HepG2 (cell line): ENCODE data around the gene CYP11A1. TPM values are rescaled to one million over a fixed set of nuclear protein-coding genes. Genes with fewer than 3 reads are reported as not detected.

ENCODE experiments used
- BCL3 ChIP-seq: sonication (generic); formaldehyde crosslinking; IDR thresholded peaks from 2 replicates; pipeline ENCODE4 v1.5.1; 2020; ENCODE audit warnings: mild to moderate bottlenecking, missing genetic modification reagents, moderate library complexity
- CENPX ChIP-seq: sonication (generic); formaldehyde crosslinking; IDR thresholded peaks from 2 replicates; pipeline ENCODE4 v1.9.0; 2021; ENCODE audit warnings: mild to moderate bottlenecking, missing genetic modification reagents, moderate library complexity
- ETV6 ChIP-seq: sonication (generic); formaldehyde crosslinking; conservative IDR thresholded peaks from 2 replicates; pipeline ENCODE4 v1.4.0; 2020; ENCODE audit warnings: missing genetic modification reagents
- EZH2 ChIP-seq: conservative IDR thresholded peaks from 2 replicates; pipeline ENCODE4 v1.6.1; 2012; ENCODE audit warnings: mild to moderate bottlenecking, low read depth, low read length, moderate library complexity
- GMEB2 ChIP-seq: IDR thresholded peaks from 2 replicates; pipeline ENCODE4 v1.6.1; 2016; ENCODE audit warnings: missing biosample characterization, missing genetic modification reagents, low read depth
- HHEX ChIP-seq: IDR thresholded peaks from 2 replicates; pipeline ENCODE4 v1.6.1; 2016; ENCODE audit warnings: control low read depth
- IKZF4 ChIP-seq: sonication (generic); formaldehyde crosslinking; IDR thresholded peaks from 2 replicates; pipeline ENCODE4 v1.5.1; 2020; ENCODE audit warnings: borderline replicate concordance, mild to moderate bottlenecking, low read depth, missing genetic modification reagents; ENCODE audit errors: not compliant biosample characterization
- KDM2A ChIP-seq: sonication (generic); formaldehyde crosslinking; IDR thresholded peaks from 2 replicates; pipeline ENCODE4 v1.4.0; 2020; ENCODE audit warnings: low read depth, missing genetic modification reagents, borderline replicate concordance
- KLF12 ChIP-seq: sonication (generic); formaldehyde crosslinking; IDR thresholded peaks from 2 replicates; pipeline ENCODE4 v1.4.0; 2020; ENCODE audit warnings: missing genetic modification reagents, borderline replicate concordance
- LBX2 ChIP-seq: sonication (generic); formaldehyde crosslinking; IDR thresholded peaks from 2 replicates; pipeline ENCODE4 v1.5.0; 2020; ENCODE audit warnings: missing genetic modification reagents, mild to moderate bottlenecking, borderline replicate concordance
- MIER3 ChIP-seq: IDR thresholded peaks from 2 replicates; pipeline ENCODE4 v1.6.1; 2016; ENCODE audit warnings: missing compliant biosample characterization, borderline replicate concordance
- RBFOX2 ChIP-seq: fragments of 200-400 bp; formaldehyde crosslinking; IDR thresholded peaks from 2 replicates; pipeline ENCODE4 v1.6.1; 2017; ENCODE audit warnings: low read depth, mild to moderate bottlenecking, low read length
- RCOR2 ChIP-seq: IDR thresholded peaks from 2 replicates; pipeline ENCODE4 v1.6.1; 2016; ENCODE audit warnings: missing biosample characterization, missing genetic modification reagents
- SALL1 ChIP-seq: sonication (generic); formaldehyde crosslinking; IDR thresholded peaks from 2 replicates; pipeline ENCODE4 v1.8.0; 2022; ENCODE audit warnings: mild to moderate bottlenecking, missing genetic modification reagents
- SIX1 ChIP-seq: sonication (generic); formaldehyde crosslinking; IDR thresholded peaks from 2 replicates; pipeline ENCODE4 v1.4.0; 2020; ENCODE audit warnings: missing genetic modification reagents, borderline replicate concordance
- SP4 ChIP-seq: sonication (generic); formaldehyde crosslinking; IDR thresholded peaks from 2 replicates; pipeline ENCODE4 v1.8.1; 2023; ENCODE audit warnings: mild to moderate bottlenecking, missing genetic modification reagents
- TAF15 ChIP-seq: fragments of 200-400 bp; formaldehyde crosslinking; IDR thresholded peaks from one replicate; pipeline ENCODE4 v1.6.1; 2018; ENCODE audit warnings: mild to moderate bottlenecking, low read depth, low read length; ENCODE audit not compliant: poor library complexity, severe bottlenecking
- TERF1 ChIP-seq: sonication (generic); formaldehyde crosslinking; IDR thresholded peaks from 2 replicates; pipeline ENCODE4 v1.8.0; 2022; ENCODE audit warnings: mild to moderate bottlenecking, missing genetic modification reagents, moderate library complexity
- XRCC5 ChIP-seq: fragments of 200-400 bp; formaldehyde crosslinking; optimal IDR thresholded peaks from 2 replicates; pipeline ENCODE3; 2017; ENCODE audit warnings: mild to moderate bottlenecking, low read length
- YY1 ChIP-seq: IDR thresholded peaks from 2 replicates; pipeline ENCODE4 v1.6.1; 2011; ENCODE audit warnings: low read length, low read depth, moderate library complexity, mild to moderate bottlenecking; ENCODE audit not compliant: insufficient read depth, insufficient replicate concordance
- ZFP1 ChIP-seq: IDR thresholded peaks from 2 replicates; pipeline ENCODE4 v1.6.1; 2016
- ZNF101 ChIP-seq: sonication (generic); formaldehyde crosslinking; IDR thresholded peaks from 2 replicates; pipeline ENCODE4 v1.4.0; 2020; ENCODE audit warnings: mild to moderate bottlenecking, low read depth, missing genetic modification reagents, borderline replicate concordance
- ZNF263 ChIP-seq: sonication (generic); formaldehyde crosslinking; IDR thresholded peaks from 2 replicates; pipeline ENCODE4 v1.4.0; 2020; ENCODE audit warnings: missing genetic modification reagents
- ZNF451 ChIP-seq: sonication (generic); formaldehyde crosslinking; IDR thresholded peaks from 2 replicates; pipeline ENCODE4 v1.5.0; 2020; ENCODE audit warnings: mild to moderate bottlenecking, missing genetic modification reagents
- ZNF496 ChIP-seq: sonication (generic); formaldehyde crosslinking; IDR thresholded peaks from 2 replicates; pipeline ENCODE4 v1.8.1; 2023; ENCODE audit warnings: mild to moderate bottlenecking, moderate library complexity, missing genetic modification reagents; ENCODE audit not compliant: insufficient replicate concordance
- ZNF75D ChIP-seq: sonication (generic); formaldehyde crosslinking; IDR thresholded peaks from 2 replicates; pipeline ENCODE4 v1.8.1; 2023; ENCODE audit warnings: missing genetic modification reagents, mild to moderate bottlenecking, borderline replicate concordance
- polyA plus RNA-seq, 8 experiments: library from polyadenylated mRNA; depleted of rRNA in 3 of 8; stranded (reverse) in 7 of 8; unstranded in 1 of 8; fragments of >200 nt; fragmentation: Illumina TruSeq in 4 of 8; extraction: Trizol in 4 of 8; gene quantifications; 2 replicates each; pipeline versions ENCODE4 v1.2.1 to v1.2.3, GENCODE V29; 2011 to 2016; ENCODE audit warnings: low read depth in 4 of 8, missing spikeins in 1 of 8, mixed read lengths in 1 of 8; ENCODE audit not compliant: insufficient read depth in 1 of 8
- total RNA-seq, 5 experiments: library from RNA; depleted of rRNA; stranded (reverse); fragments of >200 nt; fragmentation: Illumina TruSeq; extraction: Trizol; gene quantifications; 2 replicates each; pipeline ENCODE4 v1.2.3, GENCODE V29; 2016; ENCODE audit warnings: low read depth in 1 of 5

Gene CYP11A1
- total and polyA plus RNA-seq, 2 of the 13 experiments (the other 11 are each of a cell fraction or from before 2014, with no cell fraction given) = 0.66 to 0.92 TPM

- 0 out of 2 replicates have a peak, but pooled peaks have one; percentile 52 for TF ChIP-seq BCL3
- peak; percentile 75 for TF ChIP-seq ZNF263 (CRISPR knock-in tag)
- peak; percentile 40; the same call in 1 of the 2 replicates for TF ChIP-seq SP4
- peak; percentile 92 for TF ChIP-seq IKZF4 (CRISPR knock-in tag)
- no peak for TF ChIP-seq RCOR2 (CRISPR knock-in tag)
- peak; percentile 60; the same call in 1 of the 2 replicates for TF ChIP-seq TERF1 (CRISPR knock-in tag)
- TF ChIP-seq SIX1 (CRISPR knock-in tag) = peak; percentile 44; the same call in 1 of the 2 replicates
- TF ChIP-seq TAF15 = no peak
- peak; percentile 82; the same call in 1 of the 2 replicates for TF ChIP-seq KLF12 (CRISPR knock-in tag)
- no peak for TF ChIP-seq YY1
- peak; percentile 82; the same call in 1 of the 2 replicates for TF ChIP-seq ZNF75D (CRISPR knock-in tag)
- no peak for TF ChIP-seq CENPX (CRISPR knock-in tag)
- TF ChIP-seq XRCC5 = no peak
- peak; percentile 95 for TF ChIP-seq ETV6 (CRISPR knock-in tag)
- TF ChIP-seq RBFOX2 = no peak
- TF ChIP-seq KDM2A (CRISPR knock-in tag) = peak; percentile 73; the same call in 1 of the 2 replicates
- TF ChIP-seq ZNF496 (CRISPR knock-in tag) = no peak
- no peak for TF ChIP-seq ZFP1 (CRISPR knock-in tag)
- no peak for TF ChIP-seq MIER3 (CRISPR knock-in tag)
- TF ChIP-seq EZH2 = no peak
- TF ChIP-seq HHEX = no peak
- TF ChIP-seq ZNF101 = no peak
- TF ChIP-seq LBX2 (CRISPR knock-in tag) = no peak
- no peak for TF ChIP-seq GMEB2 (CRISPR knock-in tag)
- TF ChIP-seq SALL1 (CRISPR knock-in tag) = peak; percentile 95
- no peak for TF ChIP-seq ZNF451 (CRISPR knock-in tag)
These were observed 76.1 kb downstream of the CYP11A1 start (continued) for GRCh38 chr15:74291101-74292071.
